OCI-LY7 (cell line): ENCODE data around the gene EPHA8.

Experiments
- CTCF ChIP-seq: fragments of 200-600 bp; sonication (generic); conservative IDR thresholded peaks from 2 replicates; pipeline ENCODE4 v1.5.1; 2014; ENCODE audit warnings: mild to moderate bottlenecking, antibody characterized with exemption, low read length, moderate library complexity, mixed read lengths
- EZH2phosphoT487 ChIP-seq: fragments of 200-600 bp; sonication (generic); IDR thresholded peaks from 2 replicates; pipeline ENCODE4 v1.6.1; 2018; ENCODE audit warnings: low read depth, borderline replicate concordance, mild to moderate bottlenecking, mixed run types, antibody characterized with exemption, low read length, moderate library complexity, mixed read lengths

GRCh38 chr1:22652881-22653316 is 89.6 kb downstream of the EPHA8 start, which contains the start of gene C1QB:
- TF ChIP-seq CTCF: no peak
- no peak for TF ChIP-seq EZH2phosphoT487
